GM13976 (cell line): ENCODE results near the gene PRKACA.
"Not testable (repeated sequence)": the region's sequence is repeated elsewhere in the genome, so short reads cannot be mapped to it uniquely, and the experiment has no call there.

Experiments used
- DNase-seq: peaks from one replicate; pipeline ENCODE4 v3.0.0; 2012; ENCODE audit warnings: low spot score
- in situ Hi-C: fragments of 300-500 bp; cut with MboI; formaldehyde crosslinking; loops from one replicate; pipeline ENCODE4 v1.12.0; 2022; ENCODE audit warnings: low sequenced_read_pairs, mixed read lengths, inconsistent platforms; ENCODE audit not compliant: unreplicated experiment
- TF ChIP-seq, protein P1 (sequence below): IDR thresholded peaks from 2 replicates; pipeline ENCODE4 v1.5.1; 2012; ENCODE audit warnings: borderline replicate concordance, mild to moderate bottlenecking; ENCODE audit not compliant: insufficient read depth; ENCODE audit errors: extremely low read depth, missing control alignments, control extremely low read depth

Gene PRKACA

DNA sequence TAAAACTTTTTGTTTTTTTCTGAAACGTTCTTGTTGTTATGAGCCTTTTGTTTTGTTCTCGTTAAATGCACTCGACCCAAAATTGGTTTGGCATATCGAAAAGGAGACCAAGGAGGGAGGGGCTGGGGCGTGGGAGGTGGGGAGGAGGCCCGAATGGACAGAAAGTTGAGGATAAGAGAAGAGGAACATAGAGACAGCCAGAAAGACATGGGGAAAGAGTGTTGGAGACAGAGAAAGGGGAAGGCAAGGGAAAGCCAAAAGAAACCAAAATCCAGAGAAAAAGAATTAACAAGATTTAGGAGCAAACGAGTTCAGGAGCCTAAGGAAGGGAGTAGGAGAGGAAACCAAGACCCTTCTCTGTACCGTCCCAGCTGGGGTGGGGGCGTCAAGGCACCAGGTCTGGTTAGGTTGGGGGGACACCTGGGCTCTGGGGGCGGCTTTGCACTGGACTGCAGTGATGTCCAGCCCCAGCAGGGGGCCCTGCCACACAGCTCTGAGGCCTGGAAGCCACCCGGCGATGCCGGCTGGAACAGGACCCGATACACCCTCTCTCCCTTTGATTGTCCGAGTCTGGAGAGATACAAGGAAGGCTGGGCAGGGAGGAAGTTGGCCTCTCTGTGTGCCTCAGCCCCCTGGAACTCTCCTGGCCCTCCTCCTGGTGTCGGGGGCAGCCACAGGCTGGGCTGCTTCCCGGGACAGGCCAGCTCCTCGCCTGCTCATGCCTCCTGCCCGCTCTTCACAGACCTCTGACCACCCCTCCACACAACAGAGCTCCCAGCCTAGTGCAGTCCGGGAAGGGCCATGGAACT, 30.4 kb upstream of the PRKACA start:
- peak; percentile 83 for DNase-seq
- in situ Hi-C loops, result no loop called here
- TF ChIP-seq, protein P1, sequence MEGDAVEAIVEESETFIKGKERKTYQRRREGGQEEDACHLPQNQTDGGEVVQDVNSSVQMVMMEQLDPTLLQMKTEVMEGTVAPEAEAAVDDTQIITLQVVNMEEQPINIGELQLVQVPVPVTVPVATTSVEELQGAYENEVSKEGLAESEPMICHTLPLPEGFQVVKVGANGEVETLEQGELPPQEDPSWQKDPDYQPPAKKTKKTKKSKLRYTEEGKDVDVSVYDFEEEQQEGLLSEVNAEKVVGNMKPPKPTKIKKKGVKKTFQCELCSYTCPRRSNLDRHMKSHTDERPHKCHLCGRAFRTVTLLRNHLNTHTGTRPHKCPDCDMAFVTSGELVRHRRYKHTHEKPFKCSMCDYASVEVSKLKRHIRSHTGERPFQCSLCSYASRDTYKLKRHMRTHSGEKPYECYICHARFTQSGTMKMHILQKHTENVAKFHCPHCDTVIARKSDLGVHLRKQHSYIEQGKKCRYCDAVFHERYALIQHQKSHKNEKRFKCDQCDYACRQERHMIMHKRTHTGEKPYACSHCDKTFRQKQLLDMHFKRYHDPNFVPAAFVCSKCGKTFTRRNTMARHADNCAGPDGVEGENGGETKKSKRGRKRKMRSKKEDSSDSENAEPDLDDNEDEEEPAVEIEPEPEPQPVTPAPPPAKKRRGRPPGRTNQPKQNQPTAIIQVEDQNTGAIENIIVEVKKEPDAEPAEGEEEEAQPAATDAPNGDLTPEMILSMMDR, result peak; percentile 56

DNA sequence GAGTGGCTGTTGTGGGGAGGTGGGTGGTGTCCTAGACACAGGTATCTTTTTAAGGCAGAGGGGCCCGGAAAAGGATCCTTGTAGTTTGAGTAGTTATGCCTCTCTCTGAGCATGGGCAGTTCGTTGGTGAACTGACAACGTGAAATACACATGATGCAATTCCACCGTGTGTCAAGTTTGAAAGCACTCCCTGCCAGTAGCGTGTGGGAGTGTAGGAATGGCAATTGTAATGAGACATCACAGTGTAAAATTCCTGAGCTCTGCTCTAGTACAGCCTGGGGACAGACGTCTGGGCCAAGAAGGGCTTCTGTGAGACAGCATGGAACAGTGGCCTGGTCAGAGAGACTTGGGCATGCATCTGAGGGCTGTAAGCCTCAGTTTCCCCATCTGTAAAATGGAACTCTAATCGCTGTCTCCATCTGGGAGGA, 29.2 kb upstream of the PRKACA start:
- TF ChIP-seq, protein P1, result no peak
- in situ Hi-C loops, result no loop called here
- DNase-seq, result no peak

DNA sequence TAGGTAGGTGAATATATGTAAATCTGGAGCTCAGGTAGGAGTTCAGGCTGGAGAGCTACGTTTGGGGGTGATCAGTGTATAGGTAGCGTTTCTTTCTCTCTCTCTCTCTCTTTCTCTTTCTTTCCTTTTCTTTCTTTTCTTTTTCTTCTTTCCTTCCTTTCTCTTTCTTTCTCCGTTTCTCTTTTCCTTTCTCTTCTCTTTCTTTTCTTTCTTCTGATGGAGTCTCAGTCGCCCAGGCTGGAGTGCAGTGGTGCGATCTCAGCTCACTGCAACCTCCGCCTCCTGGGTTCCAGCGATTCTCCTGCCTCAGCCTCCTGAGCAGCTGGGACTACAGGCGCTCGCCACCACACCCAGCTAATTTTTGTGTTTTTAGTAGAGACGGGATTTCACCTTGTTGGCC, 28.6 kb upstream of the PRKACA start:
- DNase-seq, in situ Hi-C loops: not testable (repeated sequence)

DNA sequence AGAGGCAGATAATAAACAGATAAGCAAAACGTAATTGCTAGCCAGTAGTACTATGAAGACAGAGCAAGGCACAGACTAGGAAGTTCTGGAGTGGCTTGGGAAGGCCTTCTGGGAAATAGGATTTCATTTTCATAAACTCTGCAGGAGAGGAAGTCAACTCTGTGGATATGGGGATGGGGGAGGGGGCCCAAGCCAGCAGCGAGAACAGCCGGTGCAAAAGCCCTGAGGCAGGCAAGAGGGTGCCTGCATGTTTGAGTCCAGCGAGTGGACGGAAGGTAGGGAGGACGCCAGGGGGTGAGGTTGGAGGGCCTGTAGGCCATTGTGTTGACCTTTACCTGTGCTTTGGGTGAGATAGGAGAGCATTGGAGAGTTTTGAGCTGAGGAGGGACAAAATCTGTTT, 27.8 kb upstream of the PRKACA start:
- DNase-seq, result no peak
- in situ Hi-C loops, result no loop called here
- TF ChIP-seq, protein P1, result no peak

DNA sequence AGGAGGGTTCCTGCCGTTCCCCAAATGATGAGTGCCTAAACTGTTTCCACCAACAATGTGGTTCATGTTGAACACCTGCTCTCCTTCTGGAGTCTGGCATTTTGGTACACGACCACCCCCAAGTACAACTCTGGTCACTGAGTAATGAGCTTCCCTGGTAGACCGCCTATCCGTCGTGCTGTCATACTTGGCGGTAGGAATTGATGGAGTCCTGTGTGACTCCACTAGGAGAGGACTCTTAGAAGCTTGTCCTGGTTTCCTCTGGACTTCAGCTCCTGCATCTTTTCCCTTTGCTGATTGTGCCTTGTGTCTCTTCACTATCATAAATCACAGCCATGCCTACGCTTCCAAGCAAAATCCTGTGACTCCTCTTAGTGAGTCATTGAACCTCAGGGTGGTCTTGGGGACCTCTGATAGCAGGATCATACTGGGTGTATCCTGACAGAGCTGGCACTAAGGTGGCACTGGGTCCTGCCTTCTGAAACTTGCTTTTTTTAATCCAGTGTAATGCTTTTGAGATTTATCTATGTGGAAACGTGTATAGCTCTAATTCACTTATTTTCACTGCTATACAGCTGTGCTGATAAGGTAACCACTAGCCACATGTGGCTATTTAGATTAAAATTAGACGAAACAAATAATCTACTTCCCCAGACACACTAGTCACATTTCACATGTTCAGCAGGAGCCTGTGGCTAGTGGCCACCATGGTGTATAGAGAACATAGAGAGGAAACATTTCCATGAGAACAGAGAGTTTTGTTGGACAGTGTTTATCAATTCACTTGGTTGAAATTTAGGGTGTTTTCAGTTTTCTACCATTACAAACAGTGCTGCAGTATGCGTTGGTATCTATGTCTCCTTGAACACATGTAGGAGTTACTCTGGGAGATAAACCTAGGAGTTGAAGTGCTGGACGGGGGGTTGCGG, 25.0 kb upstream of the PRKACA start:
- TF ChIP-seq, protein P1, result no peak

DNA sequence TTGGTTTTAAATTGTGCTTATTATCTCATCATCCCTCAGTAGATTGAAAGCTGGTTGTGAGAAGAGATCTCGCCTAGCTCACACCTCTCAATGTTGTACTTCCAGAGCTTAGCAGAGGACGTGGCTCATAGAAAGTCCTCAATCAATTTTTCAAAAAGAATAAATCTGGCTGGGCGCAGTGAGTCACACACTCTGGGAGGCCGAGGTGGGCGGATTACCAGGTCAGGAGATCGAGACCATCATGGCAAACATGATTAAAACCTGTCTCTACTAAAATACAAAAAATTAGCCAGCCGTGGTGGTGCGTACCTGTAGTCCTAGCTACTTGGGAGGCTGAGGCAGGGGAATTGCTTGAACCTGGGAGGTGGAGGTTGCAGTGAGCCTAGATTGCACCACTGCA, 23.5 kb upstream of the PRKACA start:
- no peak for DNase-seq
- in situ Hi-C loops, result no loop called here
- TF ChIP-seq, protein P1, result no peak

More for the DNA sequence above, 25.0 kb upstream of the PRKACA start:
- DNase-seq, result no peak
- in situ Hi-C loops, result no loop called here
